Stimulated activated CD4-positive, alpha-beta T cell treated with anti-CD3 and anti-CD28 coated beads, Interleukin-15, amount 100 ng/mL, for 24 hours (primary cell): Measurements from ENCODE around the gene SLC7A8.
A peak's percentile ranks its signal among the peaks of the same experiment; 100 is the strongest.

Experiments
- DNase-seq: peaks from one replicate; pipeline ENCODE4 v3.0.0-alpha.2; 2020

The SLC7A8 gene

GRCh38 chr14:23154964-23155587, 28.4 kb downstream of the SLC7A8 start:
- no peak for DNase-seq

- peak; percentile 46 for DNase-seq
These were observed 29.3 kb downstream of the SLC7A8 start for GRCh38 chr14:23153851-23154796.

- DNase-seq = no peak
These were observed 32.1 kb downstream of the SLC7A8 start for GRCh38 chr14:23151342-23151741.

- no peak for DNase-seq
These were observed 33.7 kb downstream of the SLC7A8 start for GRCh38 chr14:23149745-23150144.

- DNase-seq = no peak
These were observed 34.7 kb downstream of the SLC7A8 start for GRCh38 chr14:23148591-23149249.

GRCh38 chr14:23147676-23148075, 35.8 kb downstream of the SLC7A8 start:
- DNase-seq = no peak

- DNase-seq = no peak
These were observed 36.5 kb downstream of the SLC7A8 start for GRCh38 chr14:23146980-23147379.

GRCh38 chr14:23146351-23146910, 37.0 kb downstream of the SLC7A8 start:
- DNase-seq = no peak

GRCh38 chr14:23145794-23146350, 37.6 kb downstream of the SLC7A8 start:
- no peak for DNase-seq

GRCh38 chr14:23143911-23144310, 39.5 kb downstream of the SLC7A8 start:
- no peak for DNase-seq

- no peak for DNase-seq
These were observed 40.6 kb downstream of the SLC7A8 start for GRCh38 chr14:23142826-23143225.

- DNase-seq = no peak
These were observed 41.6 kb downstream of the SLC7A8 start for GRCh38 chr14:23141706-23142444.

- DNase-seq = no peak
These were observed 43.1 kb downstream of the SLC7A8 start for GRCh38 chr14:23140371-23140770.

- DNase-seq = no peak
These were observed 43.6 kb downstream of the SLC7A8 start for GRCh38 chr14:23139874-23140273.

GRCh38 chr14:23137813-23138535, 45.5 kb downstream of the SLC7A8 start:
- DNase-seq = no peak

GRCh38 chr14:23137192-23137812, 46.2 kb downstream of the SLC7A8 start:
- DNase-seq = no peak

GRCh38 chr14:23136566-23137133, 46.8 kb downstream of the SLC7A8 start:
- DNase-seq = no peak

GRCh38 chr14:23132970-23133369, 50.5 kb downstream of the SLC7A8 start:
- DNase-seq = no peak

GRCh38 chr14:23131482-23131881, 52.0 kb downstream of the SLC7A8 start:
- DNase-seq = no peak

GRCh38 chr14:23130871-23131270, 52.6 kb downstream of the SLC7A8 start:
- no peak for DNase-seq
